ENCODE results near the gene MTHFR. TPM values are rescaled to one million over a fixed set of nuclear protein-coding genes. Genes with fewer than 3 reads are reported as not detected.

MTHFR gene
- total RNA-seq, 1 experiment from 2014 or later = 18.2 TPM

DNA sequence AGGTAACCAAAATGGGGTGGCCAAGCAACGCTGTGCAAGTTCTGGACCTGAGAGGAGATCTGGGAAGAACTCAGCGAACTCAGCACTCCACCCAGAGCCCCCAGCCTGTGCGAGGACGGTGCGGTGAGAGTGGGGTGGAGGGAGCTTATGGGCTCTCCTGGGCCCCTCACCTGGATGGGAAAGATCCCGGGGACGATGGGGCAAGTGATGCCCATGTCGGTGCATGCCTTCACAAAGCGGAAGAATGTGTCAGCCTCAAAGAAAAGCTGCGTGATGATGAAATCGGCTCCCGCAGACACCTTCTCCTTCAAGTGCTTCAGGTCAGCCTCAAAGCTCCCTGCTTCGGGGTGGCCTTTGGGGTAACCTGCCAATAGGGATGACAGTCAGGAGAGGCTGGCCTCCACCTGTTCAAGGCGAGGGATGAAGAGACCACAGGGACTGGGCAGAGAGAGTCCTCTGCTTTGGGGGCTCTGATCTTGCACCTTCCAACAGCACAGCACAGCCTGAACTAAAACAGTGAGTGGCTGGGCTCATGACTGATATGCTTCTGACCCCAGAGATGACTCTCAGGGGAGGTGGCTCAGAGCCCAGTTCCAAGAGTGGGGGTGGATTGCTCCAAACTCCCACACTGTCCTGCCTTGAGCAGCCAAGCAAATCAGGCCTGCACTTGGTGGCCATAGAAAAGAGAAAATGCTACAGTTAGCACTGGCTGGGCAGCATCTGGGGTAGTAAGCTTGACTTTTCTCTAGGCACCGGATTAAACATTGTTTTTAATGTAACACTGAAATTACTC, 9.5 kb downstream of the MTHFR start:
- no peak overlapping the region for H2BK20ac ChIP-seq (ENCODE audit: low read depth, low read length, poor library complexity, severe bottlenecking)
- no peak overlapping the region for H2AFZ ChIP-seq (ENCODE audit: low read length)
- H2BK15ac ChIP-seq (ENCODE audit: low read depth, low read length) = no peak overlapping the region
- no peaks in the 10 kb centered on the region for H3K27me3 ChIP-seq (ENCODE audit: insufficient read depth, low read length)
- H3K4me3 Mint-ChIP-seq = no peak overlapping the region
- H3K14ac ChIP-seq (ENCODE audit: insufficient read depth, low read length) = no peak overlapping the region
- no peak for DNase-seq
- H3K9me3 ChIP-seq (ENCODE audit: control insufficient read depth, low read depth, low read length) = no peaks in the 10 kb centered on the region
- no peak overlapping the region for H3K4me2 ChIP-seq (ENCODE audit: insufficient read depth, insufficient read length, low read length)
- no peak overlapping the region for H4K91ac ChIP-seq (ENCODE audit: insufficient read length, low read depth, low read length)
- no peaks in the 10 kb centered on the region for H4K20me1 ChIP-seq (ENCODE audit: control insufficient read depth, insufficient read depth, insufficient read length)
- H3K27ac Mint-ChIP-seq = no peak overlapping the region
- H3K23me2 ChIP-seq (ENCODE audit: insufficient read length, low read depth, low read length, poor library complexity, severe bottlenecking) = no peaks in the 10 kb centered on the region
- no peak overlapping the region for H3T11ph ChIP-seq (ENCODE audit: low read length)
- no peaks in the 10 kb centered on the region for H3K4me1 ChIP-seq (ENCODE audit: insufficient read depth, low read length)
- H3K79me2 ChIP-seq (ENCODE audit: insufficient read depth, low read length) = no peaks in the 10 kb centered on the region
- no peaks in the 10 kb centered on the region for H3K4me1 Mint-ChIP-seq
- H3K23ac ChIP-seq (ENCODE audit: insufficient read length, low read depth, low read length) = no peak overlapping the region
- H4K5ac ChIP-seq (ENCODE audit: insufficient read length, low read depth, low read length) = no peak overlapping the region
- no peaks in the 10 kb centered on the region for H3K9me3 Mint-ChIP-seq
- WGBS (ENCODE audit: extremely low coverage, insufficient read length, low lambda C conversion rate) = no CpG with 5 or more reads among the region's 15 CpGs
- no peak overlapping the region for H2BK120ac ChIP-seq (ENCODE audit: low read depth, low read length, poor library complexity, severe bottlenecking)
- H3K79me1 ChIP-seq (ENCODE audit: insufficient read depth, low read depth, low read length, poor library complexity, severe bottlenecking) = no peaks in the 10 kb centered on the region
- TF ChIP-seq, protein P1, sequence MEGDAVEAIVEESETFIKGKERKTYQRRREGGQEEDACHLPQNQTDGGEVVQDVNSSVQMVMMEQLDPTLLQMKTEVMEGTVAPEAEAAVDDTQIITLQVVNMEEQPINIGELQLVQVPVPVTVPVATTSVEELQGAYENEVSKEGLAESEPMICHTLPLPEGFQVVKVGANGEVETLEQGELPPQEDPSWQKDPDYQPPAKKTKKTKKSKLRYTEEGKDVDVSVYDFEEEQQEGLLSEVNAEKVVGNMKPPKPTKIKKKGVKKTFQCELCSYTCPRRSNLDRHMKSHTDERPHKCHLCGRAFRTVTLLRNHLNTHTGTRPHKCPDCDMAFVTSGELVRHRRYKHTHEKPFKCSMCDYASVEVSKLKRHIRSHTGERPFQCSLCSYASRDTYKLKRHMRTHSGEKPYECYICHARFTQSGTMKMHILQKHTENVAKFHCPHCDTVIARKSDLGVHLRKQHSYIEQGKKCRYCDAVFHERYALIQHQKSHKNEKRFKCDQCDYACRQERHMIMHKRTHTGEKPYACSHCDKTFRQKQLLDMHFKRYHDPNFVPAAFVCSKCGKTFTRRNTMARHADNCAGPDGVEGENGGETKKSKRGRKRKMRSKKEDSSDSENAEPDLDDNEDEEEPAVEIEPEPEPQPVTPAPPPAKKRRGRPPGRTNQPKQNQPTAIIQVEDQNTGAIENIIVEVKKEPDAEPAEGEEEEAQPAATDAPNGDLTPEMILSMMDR (conservative IDR thresholded peaks at IDR 0.05) = no peak
- H3K27ac ChIP-seq (ENCODE audit: insufficient read length, low read depth, low read length) = no peak overlapping the region
- H3K56ac ChIP-seq (ENCODE audit: insufficient read length, low read depth, low read length) = no peak overlapping the region
- no peaks in the 10 kb centered on the region for H3K27me3 Mint-ChIP-seq (ENCODE audit: low read depth)
- H4K8ac ChIP-seq (replicated peaks; ENCODE audit: insufficient read length, low read depth, low read length) = no peak overlapping the region
- no peak overlapping the region for H3K9ac ChIP-seq (ENCODE audit: extremely low read depth, insufficient read length, low read length)
- no peak overlapping the region for H3K4ac ChIP-seq (ENCODE audit: low read depth, low read length)
- no peak overlapping the region for H2BK12ac ChIP-seq (ENCODE audit: insufficient read length, low read depth, low read length)
- H2BK5ac ChIP-seq (ENCODE audit: insufficient read length, low read length) = no peak overlapping the region
- peaks cover 19 to 58% (median 47%) of the 10 kb centered on the region in 3 experiments; a peak in 6 of 7 replicates for H3K36me3 Mint-ChIP-seq (ENCODE audit: insufficient read depth in 1 of 3, low read depth in 3 of 3)
- no peak overlapping the region for H3K18ac ChIP-seq (ENCODE audit: insufficient read length, low read depth, low read length)
- H2AK5ac ChIP-seq (ENCODE audit: insufficient read length, low read length) = no peak overlapping the region
